Parietal lobe (tissue), 1 donor: ENCODE data around the gene RGS1. TPM values are rescaled to one million over a fixed set of nuclear protein-coding genes. Genes with fewer than 3 reads are reported as not detected.

Experiments
- total RNA-seq: library from RNA; depleted of rRNA; stranded (reverse); fragments of >200 nt; gene quantifications from one replicate; pipeline ENCODE4 v1.2.3, GENCODE V29; 2014

Gene RGS1
- 9.1 TPM for total RNA-seq

GRCh38 chr1:192575499-192576189 is at the start of gene RGS1:
Gene RGS1, plus strand, starts transcription at chr1:192575773. Its CDS starts 20 bp downstream, at chr1:192575793.

Other genes starting within 250 kb of the RGS1 start
- gene RGS13, start 60.4 kb downstream of the RGS1 start, total RNA-seq, result not detected
- 19.4 TPM for gene RGS2, start 233.3 kb downstream of the RGS1 start, total RNA-seq